Measurements from ENCODE around the gene RPS6KA5.

RPS6KA5 gene

DNA sequence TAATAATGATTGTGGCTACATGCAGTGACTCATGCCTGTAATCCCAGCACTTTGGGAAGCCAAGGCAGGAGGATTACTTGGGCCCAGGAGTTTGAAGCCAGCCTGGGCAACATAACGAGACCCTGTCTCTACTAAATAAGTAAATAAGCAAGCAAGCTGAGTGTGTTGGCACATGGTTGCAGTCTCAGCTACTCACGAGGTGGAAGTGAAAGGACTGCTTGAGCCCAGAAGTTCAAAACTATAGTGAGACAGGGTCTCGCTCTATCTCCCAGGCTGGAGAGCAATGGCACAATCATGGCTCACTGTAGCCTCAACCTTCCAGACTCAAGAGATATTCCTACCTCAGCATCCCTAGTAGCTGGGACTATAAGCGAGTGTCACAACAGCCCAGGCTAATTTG lies 64.7 kb downstream of the RPS6KA5 start (continued):
- TF ChIP-seq, protein P1, sequence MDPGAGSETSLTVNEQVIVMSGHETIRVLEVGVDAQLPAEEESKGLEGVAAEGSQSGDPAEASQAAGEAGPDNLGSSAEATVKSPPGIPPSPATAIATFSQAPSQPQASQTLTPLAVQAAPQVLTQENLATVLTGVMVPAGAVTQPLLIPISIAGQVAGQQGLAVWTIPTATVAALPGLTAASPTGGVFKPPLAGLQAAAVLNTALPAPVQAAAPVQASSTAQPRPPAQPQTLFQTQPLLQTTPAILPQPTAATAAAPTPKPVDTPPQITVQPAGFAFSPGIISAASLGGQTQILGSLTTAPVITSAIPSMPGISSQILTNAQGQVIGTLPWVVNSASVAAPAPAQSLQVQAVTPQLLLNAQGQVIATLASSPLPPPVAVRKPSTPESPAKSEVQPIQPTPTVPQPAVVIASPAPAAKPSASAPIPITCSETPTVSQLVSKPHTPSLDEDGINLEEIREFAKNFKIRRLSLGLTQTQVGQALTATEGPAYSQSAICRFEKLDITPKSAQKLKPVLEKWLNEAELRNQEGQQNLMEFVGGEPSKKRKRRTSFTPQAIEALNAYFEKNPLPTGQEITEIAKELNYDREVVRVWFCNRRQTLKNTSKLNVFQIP (CRISPR knock-in tag; IDR thresholded peaks at IDR 0.05; ENCODE audit: borderline replicate concordance, low read depth): no peak
- no peak for TF ChIP-seq PPARA (CRISPR knock-in tag; IDR thresholded peaks at IDR 0.05; ENCODE audit: borderline replicate concordance)
- no peak for TF ChIP-seq ZFP3 (CRISPR knock-in tag; IDR thresholded peaks at IDR 0.05)
- TF ChIP-seq ZC3H10 (CRISPR knock-in tag; IDR thresholded peaks at IDR 0.05): no peak

DNA sequence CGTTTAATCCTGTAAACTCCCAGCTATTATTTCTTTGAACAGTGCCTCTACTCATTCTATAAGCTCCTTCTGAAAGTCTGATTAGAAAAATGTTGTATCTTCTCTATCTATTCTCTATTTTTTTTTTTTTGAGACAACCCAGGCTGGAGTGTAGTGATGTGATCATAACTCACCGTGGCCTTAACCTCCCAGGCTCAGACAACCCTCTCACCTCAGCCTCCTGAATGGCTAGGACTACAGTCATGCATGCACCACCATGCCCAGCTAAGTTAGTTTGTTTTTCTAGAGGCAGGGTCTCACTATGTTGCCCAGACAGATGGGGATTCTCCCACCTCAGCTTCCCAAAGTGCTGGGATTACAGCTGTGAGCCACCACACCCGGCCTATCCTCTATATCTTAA lies 66.6 kb downstream of the RPS6KA5 start:
- ATAC-seq: no peak
- TF ChIP-seq, protein P2, sequence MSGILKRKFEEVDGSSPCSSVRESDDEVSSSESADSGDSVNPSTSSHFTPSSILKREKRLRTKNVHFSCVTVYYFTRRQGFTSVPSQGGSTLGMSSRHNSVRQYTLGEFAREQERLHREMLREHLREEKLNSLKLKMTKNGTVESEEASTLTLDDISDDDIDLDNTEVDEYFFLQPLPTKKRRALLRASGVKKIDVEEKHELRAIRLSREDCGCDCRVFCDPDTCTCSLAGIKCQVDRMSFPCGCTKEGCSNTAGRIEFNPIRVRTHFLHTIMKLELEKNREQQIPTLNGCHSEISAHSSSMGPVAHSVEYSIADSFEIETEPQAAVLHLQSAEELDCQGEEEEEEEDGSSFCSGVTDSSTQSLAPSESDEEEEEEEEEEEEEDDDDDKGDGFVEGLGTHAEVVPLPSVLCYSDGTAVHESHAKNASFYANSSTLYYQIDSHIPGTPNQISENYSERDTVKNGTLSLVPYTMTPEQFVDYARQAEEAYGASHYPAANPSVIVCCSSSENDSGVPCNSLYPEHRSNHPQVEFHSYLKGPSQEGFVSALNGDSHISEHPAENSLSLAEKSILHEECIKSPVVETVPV (CRISPR knock-in tag; IDR thresholded peaks at IDR 0.05): no peak
- TF ChIP-seq OSR1 (CRISPR knock-in tag; IDR thresholded peaks at IDR 0.05) (no peak), ZNF70 (CRISPR knock-in tag; IDR thresholded peaks at IDR 0.05) (no peak), RARB (CRISPR knock-in tag; IDR thresholded peaks at IDR 0.05) (no peak), CSDC2 (CRISPR knock-in tag; IDR thresholded peaks at IDR 0.05) (no peak), BACH2 (CRISPR knock-in tag; IDR thresholded peaks at IDR 0.05; ENCODE audit: borderline replicate concordance) (no peak), ZNF565 (CRISPR knock-in tag; conservative IDR thresholded peaks at IDR 0.05; ENCODE audit: low read depth) (no peak), ZFP30 (CRISPR knock-in tag; IDR thresholded peaks at IDR 0.05) (no peak), ZC3H10 (CRISPR knock-in tag; IDR thresholded peaks at IDR 0.05) (no peak), ESRRG (CRISPR knock-in tag; IDR thresholded peaks at IDR 0.05) (no peak), SNAI2 (CRISPR knock-in tag; IDR thresholded peaks at IDR 0.05) (no peak), TCF4 (CRISPR knock-in tag; IDR thresholded peaks at IDR 0.05; ENCODE audit: borderline replicate concordance) (no peak), GLIS3 (CRISPR knock-in tag; IDR thresholded peaks at IDR 0.05) (no peak), ZNF8 (CRISPR knock-in tag; IDR thresholded peaks at IDR 0.05) (no peak), ISL1 (CRISPR knock-in tag; IDR thresholded peaks at IDR 0.05) (no peak), ZFP3 (CRISPR knock-in tag; IDR thresholded peaks at IDR 0.05) (no peak)
- TF ChIP-seq, protein P3, sequence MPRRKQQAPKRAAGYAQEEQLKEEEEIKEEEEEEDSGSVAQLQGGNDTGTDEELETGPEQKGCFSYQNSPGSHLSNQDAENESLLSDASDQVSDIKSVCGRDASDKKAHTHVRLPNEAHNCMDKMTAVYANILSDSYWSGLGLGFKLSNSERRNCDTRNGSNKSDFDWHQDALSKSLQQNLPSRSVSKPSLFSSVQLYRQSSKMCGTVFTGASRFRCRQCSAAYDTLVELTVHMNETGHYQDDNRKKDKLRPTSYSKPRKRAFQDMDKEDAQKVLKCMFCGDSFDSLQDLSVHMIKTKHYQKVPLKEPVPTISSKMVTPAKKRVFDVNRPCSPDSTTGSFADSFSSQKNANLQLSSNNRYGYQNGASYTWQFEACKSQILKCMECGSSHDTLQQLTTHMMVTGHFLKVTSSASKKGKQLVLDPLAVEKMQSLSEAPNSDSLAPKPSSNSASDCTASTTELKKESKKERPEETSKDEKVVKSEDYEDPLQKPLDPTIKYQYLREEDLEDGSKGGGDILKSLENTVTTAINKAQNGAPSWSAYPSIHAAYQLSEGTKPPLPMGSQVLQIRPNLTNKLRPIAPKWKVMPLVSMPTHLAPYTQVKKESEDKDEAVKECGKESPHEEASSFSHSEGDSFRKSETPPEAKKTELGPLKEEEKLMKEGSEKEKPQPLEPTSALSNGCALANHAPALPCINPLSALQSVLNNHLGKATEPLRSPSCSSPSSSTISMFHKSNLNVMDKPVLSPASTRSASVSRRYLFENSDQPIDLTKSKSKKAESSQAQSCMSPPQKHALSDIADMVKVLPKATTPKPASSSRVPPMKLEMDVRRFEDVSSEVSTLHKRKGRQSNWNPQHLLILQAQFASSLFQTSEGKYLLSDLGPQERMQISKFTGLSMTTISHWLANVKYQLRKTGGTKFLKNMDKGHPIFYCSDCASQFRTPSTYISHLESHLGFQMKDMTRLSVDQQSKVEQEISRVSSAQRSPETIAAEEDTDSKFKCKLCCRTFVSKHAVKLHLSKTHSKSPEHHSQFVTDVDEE (CRISPR knock-in tag; IDR thresholded peaks at IDR 0.05): no peak
- TF ChIP-seq, protein P1 (CRISPR knock-in tag; IDR thresholded peaks at IDR 0.05; ENCODE audit: borderline replicate concordance, low read depth): no peak
- TF ChIP-seq, protein P4, sequence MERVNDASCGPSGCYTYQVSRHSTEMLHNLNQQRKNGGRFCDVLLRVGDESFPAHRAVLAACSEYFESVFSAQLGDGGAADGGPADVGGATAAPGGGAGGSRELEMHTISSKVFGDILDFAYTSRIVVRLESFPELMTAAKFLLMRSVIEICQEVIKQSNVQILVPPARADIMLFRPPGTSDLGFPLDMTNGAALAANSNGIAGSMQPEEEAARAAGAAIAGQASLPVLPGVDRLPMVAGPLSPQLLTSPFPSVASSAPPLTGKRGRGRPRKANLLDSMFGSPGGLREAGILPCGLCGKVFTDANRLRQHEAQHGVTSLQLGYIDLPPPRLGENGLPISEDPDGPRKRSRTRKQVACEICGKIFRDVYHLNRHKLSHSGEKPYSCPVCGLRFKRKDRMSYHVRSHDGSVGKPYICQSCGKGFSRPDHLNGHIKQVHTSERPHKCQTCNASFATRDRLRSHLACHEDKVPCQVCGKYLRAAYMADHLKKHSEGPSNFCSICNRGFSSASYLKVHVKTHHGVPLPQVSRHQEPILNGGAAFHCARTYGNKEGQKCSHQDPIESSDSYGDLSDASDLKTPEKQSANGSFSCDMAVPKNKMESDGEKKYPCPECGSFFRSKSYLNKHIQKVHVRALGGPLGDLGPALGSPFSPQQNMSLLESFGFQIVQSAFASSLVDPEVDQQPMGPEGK (CRISPR knock-in tag; IDR thresholded peaks at IDR 0.05; ENCODE audit: borderline replicate concordance): no peak
- TF ChIP-seq, protein P5, sequence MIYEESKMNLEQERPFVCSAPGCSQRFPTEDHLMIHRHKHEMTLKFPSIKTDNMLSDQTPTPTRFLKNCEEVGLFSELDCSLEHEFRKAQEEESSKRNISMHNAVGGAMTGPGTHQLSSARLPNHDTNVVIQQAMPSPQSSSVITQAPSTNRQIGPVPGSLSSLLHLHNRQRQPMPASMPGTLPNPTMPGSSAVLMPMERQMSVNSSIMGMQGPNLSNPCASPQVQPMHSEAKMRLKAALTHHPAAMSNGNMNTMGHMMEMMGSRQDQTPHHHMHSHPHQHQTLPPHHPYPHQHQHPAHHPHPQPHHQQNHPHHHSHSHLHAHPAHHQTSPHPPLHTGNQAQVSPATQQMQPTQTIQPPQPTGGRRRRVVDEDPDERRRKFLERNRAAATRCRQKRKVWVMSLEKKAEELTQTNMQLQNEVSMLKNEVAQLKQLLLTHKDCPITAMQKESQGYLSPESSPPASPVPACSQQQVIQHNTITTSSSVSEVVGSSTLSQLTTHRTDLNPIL (CRISPR knock-in tag; IDR thresholded peaks at IDR 0.05; ENCODE audit: low read depth): no peak
